Measurements from ENCODE around the gene MTHFR.

Gene MTHFR

DNA sequence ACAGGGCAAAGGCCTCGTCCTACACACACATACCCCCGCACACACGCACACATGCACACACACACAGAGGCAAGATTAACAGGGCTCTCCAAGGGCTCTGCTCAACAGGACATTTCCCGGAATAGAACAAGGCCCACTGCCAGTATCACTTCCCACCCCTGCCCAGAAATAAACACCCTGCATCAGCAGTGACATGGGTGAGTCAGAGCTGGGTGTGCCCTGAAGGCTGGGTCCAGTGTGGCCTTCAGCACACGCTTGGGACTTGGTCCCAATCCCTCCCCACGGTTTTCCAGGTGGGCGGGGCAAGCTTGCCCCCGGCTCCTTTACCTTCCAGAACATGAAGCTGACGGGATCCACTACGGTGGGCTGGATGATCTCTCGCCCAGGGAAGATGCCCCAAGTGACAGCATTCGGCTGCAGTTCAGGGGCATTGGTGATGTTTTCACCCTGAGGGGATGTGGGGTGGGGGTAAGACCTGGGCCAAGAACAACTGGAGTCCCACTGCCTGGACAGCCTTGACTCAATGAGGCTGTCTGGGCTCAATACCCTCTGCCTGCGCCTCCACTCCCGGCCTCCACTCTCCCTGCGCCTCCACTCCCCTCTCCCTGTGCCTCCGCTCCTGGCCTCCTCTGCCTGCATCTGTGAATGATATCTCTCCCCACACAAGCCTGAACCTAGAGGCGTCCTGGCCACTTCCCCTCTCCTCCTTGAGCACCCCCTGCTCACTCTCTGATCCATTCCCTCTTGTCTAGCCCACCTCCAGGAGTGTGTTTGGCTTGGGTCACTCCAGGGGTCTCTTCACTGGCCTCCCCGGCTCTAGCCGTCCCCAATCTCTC is 14.7 kb downstream of the MTHFR start:
- H3K36me3 ChIP-seq (ENCODE audit: insufficient read depth, low read depth, low read length): peaks cover 32% of the 10 kb centered on the region
- H3K9ac ChIP-seq (ENCODE audit: low read depth, low read length): no peak overlapping the region
- H3K4me3 ChIP-seq (ENCODE audit: low read length): no peak overlapping the region
- H3K27ac ChIP-seq (ENCODE audit: low read length): no peak overlapping the region
- H3K4me1 ChIP-seq (ENCODE audit: insufficient read depth, low read length): peaks cover 13% of the 10 kb centered on the region
- no peaks in the 10 kb centered on the region for H3K27me3 ChIP-seq (ENCODE audit: insufficient read depth, low read length)
- H3K9me3 ChIP-seq (ENCODE audit: insufficient read depth, low read depth, low read length): no peaks in the 10 kb centered on the region

DNA sequence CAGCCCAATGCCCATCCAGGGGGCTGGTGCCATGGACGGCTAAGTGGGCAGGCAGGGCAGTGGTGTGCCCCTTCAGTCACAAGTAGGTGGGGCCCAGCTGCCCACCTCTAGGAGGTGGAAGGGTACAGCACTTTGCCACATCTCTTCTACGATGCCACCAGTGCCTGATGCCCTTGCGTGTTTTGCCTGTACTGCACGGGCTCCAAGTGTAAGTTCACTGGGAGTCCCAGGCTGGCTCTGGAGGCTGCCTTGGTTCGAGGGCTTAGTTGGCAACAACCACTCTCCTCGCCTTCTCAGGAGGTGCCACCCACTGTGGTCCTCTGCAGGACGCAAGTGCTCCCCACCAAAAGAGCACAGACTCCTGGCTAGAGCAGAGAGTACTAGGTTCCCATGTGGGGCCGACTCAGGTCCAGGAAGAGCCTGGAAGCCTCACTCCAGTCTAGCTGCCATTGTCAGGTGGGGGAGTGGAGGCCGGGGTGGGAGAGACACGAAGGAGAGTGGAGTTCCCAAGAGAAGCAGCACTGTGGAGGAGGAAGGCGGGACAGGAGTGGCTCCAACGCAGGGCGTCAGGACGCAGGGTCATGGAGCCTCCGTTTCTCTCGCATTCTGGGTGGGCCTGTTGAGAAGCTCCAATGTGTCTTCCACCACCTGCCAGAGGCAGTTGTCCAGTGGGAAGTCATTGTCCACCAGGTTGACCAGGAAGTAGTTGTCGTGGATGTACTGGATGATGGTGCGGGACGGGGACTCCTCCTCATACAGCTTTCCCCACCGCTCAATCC is 15.5 kb downstream of the MTHFR start:
- no peak overlapping the region for H3K4me3 ChIP-seq (ENCODE audit: low read length)
- no peak overlapping the region for H3K9ac ChIP-seq (ENCODE audit: low read depth, low read length)
- no peak overlapping the region for H3K27ac ChIP-seq (ENCODE audit: low read length)
- H3K27me3 ChIP-seq (ENCODE audit: insufficient read depth, low read length): no peaks in the 10 kb centered on the region
- peaks cover 24% of the 10 kb centered on the region for H3K36me3 ChIP-seq (ENCODE audit: insufficient read depth, low read depth, low read length)
- H3K9me3 ChIP-seq (ENCODE audit: insufficient read depth, low read depth, low read length): no peaks in the 10 kb centered on the region
- H3K4me1 ChIP-seq (ENCODE audit: insufficient read depth, low read length): peaks cover 13% of the 10 kb centered on the region

DNA sequence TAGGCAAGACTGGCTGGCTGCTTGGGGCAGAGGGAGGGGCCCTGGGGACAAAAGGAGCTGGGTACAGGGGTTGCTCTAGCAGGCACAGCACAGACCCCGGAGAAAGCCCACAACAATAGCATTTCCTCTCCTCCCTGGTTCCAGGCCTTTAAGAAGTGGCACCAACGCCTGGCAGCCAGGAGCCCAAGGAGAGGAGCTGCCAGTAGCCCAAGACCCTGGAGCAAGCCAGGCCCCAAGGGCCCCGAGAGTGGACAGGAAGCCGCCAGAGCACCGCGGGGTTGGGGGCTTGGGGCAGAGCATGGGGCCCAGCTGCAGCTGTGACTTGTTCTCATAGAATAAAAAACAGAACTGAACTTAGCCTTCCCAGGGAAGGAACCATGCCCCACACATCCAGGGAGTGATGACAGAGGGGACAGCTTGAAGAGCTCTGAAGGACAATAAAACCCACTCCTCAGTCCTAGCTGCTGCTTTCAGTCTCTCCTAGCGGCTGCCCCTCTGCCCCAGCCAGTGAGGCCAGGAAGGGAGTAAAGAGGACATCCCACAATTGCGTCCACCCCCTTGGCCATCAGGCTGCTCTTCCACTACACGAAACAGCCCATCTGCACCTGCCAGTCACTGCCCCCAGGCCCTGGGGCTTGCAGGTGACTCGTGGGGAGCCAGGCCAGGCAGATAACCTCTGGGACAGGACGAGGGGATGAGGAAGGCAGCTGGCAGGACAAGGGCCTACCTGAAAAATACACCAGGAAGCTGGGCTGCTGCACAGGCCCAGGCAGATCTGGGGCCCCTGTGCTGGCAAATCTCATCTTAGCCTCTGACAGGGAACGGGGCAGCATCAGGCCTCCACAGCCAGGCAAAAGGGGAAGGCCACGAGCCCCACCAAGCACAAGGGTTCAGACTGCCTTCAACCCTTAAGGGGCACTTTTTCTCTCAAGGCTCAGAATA is 16.4 kb downstream of the MTHFR start:
- Histone ChIP-seq H3K4me3 (ENCODE audit: low read length) (no peak overlapping the region), H3K27me3 (ENCODE audit: insufficient read depth, low read length) (no peaks in the 10 kb centered on the region), H3K36me3 (ENCODE audit: insufficient read depth, low read depth, low read length) (peaks cover 15% of the 10 kb centered on the region), H3K27ac (ENCODE audit: low read length) (no peak overlapping the region), H3K9ac (ENCODE audit: low read depth, low read length) (no peak overlapping the region), H3K4me1 (ENCODE audit: insufficient read depth, low read length) (peaks cover 18% of the 10 kb centered on the region), H3K9me3 (ENCODE audit: insufficient read depth, low read depth, low read length) (no peaks in the 10 kb centered on the region)

DNA sequence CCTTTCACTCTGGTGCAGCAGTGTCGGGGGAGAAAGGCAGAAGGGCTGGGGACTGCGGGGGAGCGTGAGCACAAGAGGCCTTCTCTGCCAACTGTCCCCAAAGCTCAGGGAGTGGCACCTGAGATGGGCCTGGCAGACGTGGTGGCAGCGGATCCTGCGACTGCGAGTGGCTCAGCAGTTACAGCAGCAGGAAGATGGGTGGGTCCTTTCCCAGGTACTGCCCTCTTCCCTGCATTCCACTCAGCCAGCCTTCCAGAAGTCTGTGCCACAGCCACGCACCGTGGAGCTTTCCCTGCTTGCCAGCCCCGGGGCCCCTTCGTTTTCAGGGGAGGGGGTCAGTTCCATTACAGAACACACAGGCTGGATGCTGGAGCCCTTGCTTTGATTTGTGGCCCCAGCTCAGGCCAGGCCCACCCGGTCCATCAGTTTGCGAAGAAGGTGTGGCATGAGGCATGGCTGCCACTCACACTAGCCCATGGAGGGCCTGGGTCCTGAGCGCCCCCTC is 17.2 kb downstream of the MTHFR start:
- Histone ChIP-seq H3K36me3 (ENCODE audit: insufficient read depth, low read depth, low read length) (peaks cover 12% of the 10 kb centered on the region; the same call in 1 of the 2 replicates), H3K4me3 (ENCODE audit: low read length) (no peak overlapping the region), H3K9ac (ENCODE audit: low read depth, low read length) (no peak overlapping the region), H3K9me3 (ENCODE audit: insufficient read depth, low read depth, low read length) (no peaks in the 10 kb centered on the region), H3K4me1 (ENCODE audit: insufficient read depth, low read length) (peaks cover 18% of the 10 kb centered on the region), H3K27me3 (ENCODE audit: insufficient read depth, low read length) (no peaks in the 10 kb centered on the region), H3K27ac (ENCODE audit: low read length) (no peak overlapping the region)

DNA sequence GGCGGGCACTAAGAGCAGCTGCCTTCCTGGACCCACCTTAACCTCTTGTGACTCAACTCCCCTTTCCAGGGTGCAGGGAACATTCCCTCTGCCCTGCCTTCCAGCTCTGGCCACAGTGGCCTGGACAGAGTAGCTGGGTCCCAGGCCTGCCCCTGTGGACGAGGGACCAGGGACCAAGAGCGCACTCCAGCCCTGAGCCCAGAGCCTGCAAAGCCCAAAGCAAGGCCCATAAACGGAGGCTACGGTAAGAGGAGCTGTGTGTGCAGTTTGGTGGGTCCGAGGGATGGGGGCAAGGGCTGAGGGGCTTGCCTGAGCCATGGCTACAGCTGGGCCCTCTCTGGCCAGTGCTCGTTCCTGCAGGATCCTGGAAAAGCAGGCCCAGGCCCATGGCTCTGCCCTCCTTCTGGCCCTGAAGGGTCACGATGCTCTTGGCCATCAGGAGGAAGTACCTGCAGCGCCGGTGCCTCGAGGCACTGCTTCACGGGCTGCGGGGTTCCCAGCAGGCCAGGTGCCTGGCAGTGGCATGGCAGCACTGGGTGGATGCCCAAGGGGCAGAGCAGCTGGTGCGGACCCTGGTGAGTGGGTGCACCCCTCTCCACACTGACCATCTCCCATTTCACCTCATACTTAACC is 17.8 kb downstream of the MTHFR start:
- peaks cover 18% of the 10 kb centered on the region for H3K4me1 ChIP-seq (ENCODE audit: insufficient read depth, low read length)
- no peak overlapping the region for H3K4me3 ChIP-seq (ENCODE audit: low read length)
- no peaks in the 10 kb centered on the region for H3K27me3 ChIP-seq (ENCODE audit: insufficient read depth, low read length)
- H3K36me3 ChIP-seq (ENCODE audit: insufficient read depth, low read depth, low read length): peaks cover 12% of the 10 kb centered on the region; the same call in 1 of the 2 replicates
- no peaks in the 10 kb centered on the region for H3K9me3 ChIP-seq (ENCODE audit: insufficient read depth, low read depth, low read length)
- H3K9ac ChIP-seq (ENCODE audit: low read depth, low read length): no peak overlapping the region
- no peak overlapping the region for H3K27ac ChIP-seq (ENCODE audit: low read length)

DNA sequence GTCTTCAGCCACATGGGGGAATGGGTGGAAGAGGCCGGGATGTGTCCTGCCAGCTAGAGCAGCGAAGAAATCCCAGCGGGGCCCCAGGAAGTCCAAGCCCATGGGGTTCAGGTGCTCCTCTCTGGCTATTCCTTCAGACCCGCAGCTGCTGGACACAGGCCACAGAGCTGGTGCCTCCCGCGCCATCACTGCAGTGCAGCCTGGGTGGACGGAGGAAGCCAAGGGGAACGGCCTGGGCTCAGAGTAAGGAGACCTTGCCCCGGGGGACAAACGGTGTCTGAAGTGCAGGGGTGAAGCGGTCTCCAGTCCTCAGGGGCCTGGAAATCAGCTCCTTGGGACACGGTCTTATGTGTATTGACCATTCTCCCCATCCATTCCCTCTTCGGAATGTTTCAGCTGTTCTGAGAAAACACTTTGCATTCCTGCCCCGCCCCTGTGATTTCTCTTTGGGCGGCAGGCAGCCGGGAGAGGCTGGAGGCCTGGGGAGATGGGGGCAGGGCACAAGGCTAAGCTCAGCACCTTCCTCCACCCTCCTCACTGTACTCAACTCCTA is 18.4 kb downstream of the MTHFR start:
- no peaks in the 10 kb centered on the region for H3K27me3 ChIP-seq (ENCODE audit: insufficient read depth, low read length)
- no peaks in the 10 kb centered on the region for H3K9me3 ChIP-seq (ENCODE audit: insufficient read depth, low read depth, low read length)
- no peak overlapping the region for H3K4me3 ChIP-seq (ENCODE audit: low read length)
- H3K36me3 ChIP-seq (ENCODE audit: insufficient read depth, low read depth, low read length): peaks cover 12% of the 10 kb centered on the region; the same call in 1 of the 2 replicates
- H3K27ac ChIP-seq (ENCODE audit: low read length): no peak overlapping the region
- peaks cover 18% of the 10 kb centered on the region for H3K4me1 ChIP-seq (ENCODE audit: insufficient read depth, low read length)
- H3K9ac ChIP-seq (ENCODE audit: low read depth, low read length): peak overlapping the region; percentile 29; the same call in 1 of the 2 replicates

DNA sequence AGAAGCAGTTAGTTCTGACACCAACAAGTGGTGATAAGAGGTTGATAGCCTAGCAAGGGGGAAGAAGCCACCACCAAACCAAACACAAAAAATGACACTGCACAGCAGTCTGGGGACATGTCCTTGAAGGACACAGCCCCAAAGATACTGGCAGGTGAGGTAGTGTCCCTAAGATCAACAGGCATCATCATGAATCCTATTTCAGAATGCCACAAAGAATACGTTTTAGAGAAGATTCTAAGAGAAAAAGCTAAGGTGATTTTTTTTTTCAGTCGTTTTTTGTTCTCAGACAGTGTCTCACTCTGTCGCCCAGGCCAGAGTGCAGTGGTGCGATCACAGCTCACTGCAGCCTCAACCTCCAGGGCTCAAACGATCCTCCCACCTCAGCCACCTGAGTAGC is 19.6 kb downstream of the MTHFR start:
- Histone ChIP-seq H3K36me3 (ENCODE audit: insufficient read depth, low read depth, low read length) (peaks cover 12% of the 10 kb centered on the region; the same call in 1 of the 2 replicates), H3K9me3 (ENCODE audit: insufficient read depth, low read depth, low read length) (no peaks in the 10 kb centered on the region), H3K4me1 (ENCODE audit: insufficient read depth, low read length) (peaks cover 18% of the 10 kb centered on the region), H3K4me3 (ENCODE audit: low read length) (no peak overlapping the region), H3K27ac (ENCODE audit: low read length) (no peak overlapping the region), H3K9ac (ENCODE audit: low read depth, low read length) (no peak overlapping the region), H3K27me3 (ENCODE audit: insufficient read depth, low read length) (no peaks in the 10 kb centered on the region)

DNA sequence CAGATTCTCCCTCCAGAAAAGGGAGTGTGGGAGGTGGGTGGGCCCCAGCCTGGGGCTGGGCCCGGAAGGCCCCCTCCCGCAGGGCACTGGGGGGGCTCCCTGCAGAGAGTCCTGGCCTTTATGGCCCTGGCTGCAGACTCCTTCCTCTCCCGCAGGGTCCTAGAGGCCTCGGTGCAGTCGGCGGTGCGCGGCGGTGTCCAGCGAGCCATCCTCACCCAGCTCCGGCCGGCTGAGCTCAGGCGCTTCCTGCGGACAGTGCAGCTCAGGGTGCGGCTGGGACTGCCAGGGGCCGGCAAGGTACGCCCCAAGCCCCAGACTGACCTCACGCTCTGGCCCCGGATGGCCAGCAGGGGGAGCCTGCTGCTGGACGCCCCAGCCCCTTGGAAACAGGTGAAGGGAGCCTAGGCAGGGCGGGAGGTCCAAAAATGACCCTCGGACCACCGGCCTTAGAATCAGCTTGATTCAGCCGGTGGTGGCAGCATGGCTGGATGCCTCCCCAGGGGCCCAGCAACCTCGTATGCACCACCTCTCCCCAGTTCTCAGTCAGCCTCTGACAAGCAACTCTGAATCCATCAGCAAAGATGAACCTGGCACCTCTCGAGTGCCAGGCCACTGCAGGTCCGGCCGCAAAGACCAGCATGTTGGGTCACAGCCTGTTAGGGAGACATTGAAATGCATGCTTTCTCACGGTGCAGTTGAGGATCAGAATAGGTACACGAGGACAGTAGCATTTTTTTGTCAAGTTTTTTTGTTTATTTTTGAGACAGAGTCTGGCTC is 20.6 kb downstream of the MTHFR start:
- peak overlapping the region; percentile 54 for H3K4me3 ChIP-seq (ENCODE audit: low read length)
- H3K9ac ChIP-seq (ENCODE audit: low read depth, low read length): peak overlapping the region; percentile 38; the same call in 1 of the 2 replicates

DNA sequence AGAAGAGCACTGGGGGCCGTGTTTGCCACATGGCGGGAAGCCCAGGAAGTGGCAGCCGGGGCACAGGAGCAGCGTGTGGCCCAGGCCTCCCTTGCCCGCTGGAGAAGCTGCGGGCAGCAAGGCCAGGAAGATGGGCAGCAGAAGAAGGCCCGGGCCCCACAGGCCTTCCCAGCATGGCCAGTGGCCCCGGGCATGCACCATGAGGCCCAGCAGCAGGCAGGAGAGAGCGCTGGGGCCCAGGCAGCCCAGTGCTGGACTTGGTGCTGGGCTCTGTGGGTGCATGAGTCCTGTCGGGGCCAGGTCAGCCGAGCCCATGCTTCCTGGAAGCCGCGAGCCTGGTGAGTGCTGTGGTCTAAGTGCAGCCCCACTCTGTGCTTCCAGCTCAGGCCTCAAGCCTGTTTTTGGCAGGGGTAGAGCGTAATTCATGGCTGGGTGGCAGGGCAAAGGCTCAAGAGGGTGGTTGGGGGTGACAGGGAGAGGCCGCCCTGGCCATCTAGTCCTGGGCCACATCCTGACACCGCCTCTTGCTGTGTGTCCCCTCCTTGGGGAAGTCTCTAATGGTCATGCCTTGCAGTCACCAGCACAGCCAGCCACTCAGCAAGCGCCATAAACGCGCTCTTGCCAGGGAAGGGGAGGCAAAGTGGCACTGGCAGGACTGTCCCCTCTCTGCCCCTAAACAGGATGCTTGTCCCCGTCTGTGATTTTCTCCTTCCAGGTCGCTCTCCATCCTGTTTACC is 21.3 kb downstream of the MTHFR start:
- H3K27ac ChIP-seq (ENCODE audit: low read length): no peak overlapping the region
- H3K9me3 ChIP-seq (ENCODE audit: insufficient read depth, low read depth, low read length): no peaks in the 10 kb centered on the region
- H3K4me3 ChIP-seq (ENCODE audit: low read length): peak overlapping the region; percentile 54
- H3K4me1 ChIP-seq (ENCODE audit: insufficient read depth, low read length): peaks cover 18% of the 10 kb centered on the region
- no peaks in the 10 kb centered on the region for H3K36me3 ChIP-seq (ENCODE audit: insufficient read depth, low read depth, low read length)
- H3K9ac ChIP-seq (ENCODE audit: low read depth, low read length): peak overlapping the region; percentile 38; the same call in 1 of the 2 replicates
- no peaks in the 10 kb centered on the region for H3K27me3 ChIP-seq (ENCODE audit: insufficient read depth, low read length)

More for the DNA sequence above, 20.6 kb downstream of the MTHFR start:
- Histone ChIP-seq H3K36me3 (ENCODE audit: insufficient read depth, low read depth, low read length) (peaks cover 2% of the 10 kb centered on the region; the same call in 1 of the 2 replicates), H3K27ac (ENCODE audit: low read length) (no peak overlapping the region), H3K9me3 (ENCODE audit: insufficient read depth, low read depth, low read length) (no peaks in the 10 kb centered on the region), H3K27me3 (ENCODE audit: insufficient read depth, low read length) (no peaks in the 10 kb centered on the region), H3K4me1 (ENCODE audit: insufficient read depth, low read length) (peaks cover 18% of the 10 kb centered on the region)

Measured in iPS-20b (cell line).